Measurements from ENCODE around the gene NEGR1.

GRCh38 chr1:71979882-71980281, 302.5 kb downstream of the NEGR1 start:
- TF ChIP-seq, protein P1, sequence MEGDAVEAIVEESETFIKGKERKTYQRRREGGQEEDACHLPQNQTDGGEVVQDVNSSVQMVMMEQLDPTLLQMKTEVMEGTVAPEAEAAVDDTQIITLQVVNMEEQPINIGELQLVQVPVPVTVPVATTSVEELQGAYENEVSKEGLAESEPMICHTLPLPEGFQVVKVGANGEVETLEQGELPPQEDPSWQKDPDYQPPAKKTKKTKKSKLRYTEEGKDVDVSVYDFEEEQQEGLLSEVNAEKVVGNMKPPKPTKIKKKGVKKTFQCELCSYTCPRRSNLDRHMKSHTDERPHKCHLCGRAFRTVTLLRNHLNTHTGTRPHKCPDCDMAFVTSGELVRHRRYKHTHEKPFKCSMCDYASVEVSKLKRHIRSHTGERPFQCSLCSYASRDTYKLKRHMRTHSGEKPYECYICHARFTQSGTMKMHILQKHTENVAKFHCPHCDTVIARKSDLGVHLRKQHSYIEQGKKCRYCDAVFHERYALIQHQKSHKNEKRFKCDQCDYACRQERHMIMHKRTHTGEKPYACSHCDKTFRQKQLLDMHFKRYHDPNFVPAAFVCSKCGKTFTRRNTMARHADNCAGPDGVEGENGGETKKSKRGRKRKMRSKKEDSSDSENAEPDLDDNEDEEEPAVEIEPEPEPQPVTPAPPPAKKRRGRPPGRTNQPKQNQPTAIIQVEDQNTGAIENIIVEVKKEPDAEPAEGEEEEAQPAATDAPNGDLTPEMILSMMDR (IDR thresholded peaks at IDR 0.05; ENCODE audit: low read depth, low read length, missing input control) = no peak
- TF ChIP-seq RXRA (IDR thresholded peaks at IDR 0.05) (no peak), JUND (IDR thresholded peaks at IDR 0.05) (no peak), GABPA (IDR thresholded peaks at IDR 0.05 in 1 of 2, conservative IDR thresholded peaks at IDR 0.05 in 1 of 2) (no peak), TAF1 (conservative IDR thresholded peaks at IDR 0.05) (no peak), MAX (IDR thresholded peaks at IDR 0.05) (no peak), YY1 (IDR thresholded peaks at IDR 0.05) (no peak), EGR1 (IDR thresholded peaks at IDR 0.05; ENCODE audit: low read depth in 2 of 2) (no peak), FOXA1 (IDR thresholded peaks at IDR 0.05) (no peak), REST (IDR thresholded peaks at IDR 0.05) (no peak), RAD21 (IDR thresholded peaks at IDR 0.05) (no peak), SP1 (IDR thresholded peaks at IDR 0.05) (no peak)
- TF ChIP-seq, protein P2, sequence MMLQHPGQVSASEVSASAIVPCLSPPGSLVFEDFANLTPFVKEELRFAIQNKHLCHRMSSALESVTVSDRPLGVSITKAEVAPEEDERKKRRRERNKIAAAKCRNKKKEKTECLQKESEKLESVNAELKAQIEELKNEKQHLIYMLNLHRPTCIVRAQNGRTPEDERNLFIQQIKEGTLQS (IDR thresholded peaks at IDR 0.05) = no peak
- TF ChIP-seq, protein P3, sequence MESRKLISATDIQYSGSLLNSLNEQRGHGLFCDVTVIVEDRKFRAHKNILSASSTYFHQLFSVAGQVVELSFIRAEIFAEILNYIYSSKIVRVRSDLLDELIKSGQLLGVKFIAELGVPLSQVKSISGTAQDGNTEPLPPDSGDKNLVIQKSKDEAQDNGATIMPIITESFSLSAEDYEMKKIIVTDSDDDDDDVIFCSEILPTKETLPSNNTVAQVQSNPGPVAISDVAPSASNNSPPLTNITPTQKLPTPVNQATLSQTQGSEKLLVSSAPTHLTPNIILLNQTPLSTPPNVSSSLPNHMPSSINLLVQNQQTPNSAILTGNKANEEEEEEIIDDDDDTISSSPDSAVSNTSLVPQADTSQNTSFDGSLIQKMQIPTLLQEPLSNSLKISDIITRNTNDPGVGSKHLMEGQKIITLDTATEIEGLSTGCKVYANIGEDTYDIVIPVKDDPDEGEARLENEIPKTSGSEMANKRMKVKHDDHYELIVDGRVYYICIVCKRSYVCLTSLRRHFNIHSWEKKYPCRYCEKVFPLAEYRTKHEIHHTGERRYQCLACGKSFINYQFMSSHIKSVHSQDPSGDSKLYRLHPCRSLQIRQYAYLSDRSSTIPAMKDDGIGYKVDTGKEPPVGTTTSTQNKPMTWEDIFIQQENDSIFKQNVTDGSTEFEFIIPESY (IDR thresholded peaks at IDR 0.05) = no peak
